MM.1S (cell line): ENCODE results near the gene CASP3.

Source experiments
- DNase-seq: peaks from one replicate; pipeline ENCODE4 v3.0.0-alpha.2; 2015
- H2AFZ ChIP-seq: fragments of 300-600 bp; sonication (generic); 2 replicates; pipeline ENCODE4 v1.6.0; 2016; ENCODE audit warnings: antibody characterized with exemption, low read length
- H3F3A ChIP-seq: fragments of 300-600 bp; sonication (generic); 2 replicates; pipeline ENCODE4 v1.6.1; 2016; ENCODE audit warnings: mild to moderate bottlenecking, antibody characterized with exemption, low read length, moderate library complexity, mixed read lengths; ENCODE audit not compliant: insufficient read depth
- H3K27ac ChIP-seq: fragments of 300-600 bp; sonication (generic); 2 replicates; pipeline ENCODE4 v1.5.1; 2016; ENCODE audit warnings: mild to moderate bottlenecking, low read length
- H3K27me3 ChIP-seq: fragments of 300-600 bp; sonication (generic); replicated peaks from 2 replicates; pipeline ENCODE4 v1.6.0; 2016; ENCODE audit warnings: low read length; ENCODE audit not compliant: insufficient read depth
- H3K36me3 ChIP-seq: fragments of 300-600 bp; sonication (generic); replicated peaks from 2 replicates; pipeline ENCODE4 v1.6.1; 2016; ENCODE audit warnings: mild to moderate bottlenecking, low read length, mixed read lengths; ENCODE audit not compliant: insufficient read depth
- H3K4me1 ChIP-seq: fragments of 300-600 bp; sonication (generic); 2 replicates; pipeline ENCODE4 v1.6.1; 2016; ENCODE audit warnings: low read length, mixed read lengths
- H3K4me2 ChIP-seq: fragments of 300-600 bp; sonication (generic); 2 replicates; pipeline ENCODE4 v1.6.0; 2016; ENCODE audit warnings: low read depth, low read length
- H3K4me3 ChIP-seq: fragments of 300-600 bp; sonication (generic); 2 replicates; pipeline ENCODE4 v1.5.1; 2016; ENCODE audit warnings: low read length, mixed read lengths
- H3K79me2 ChIP-seq: fragments of 300-600 bp; sonication (generic); 2 replicates; pipeline ENCODE4 v1.6.1; 2016; ENCODE audit warnings: mixed run types, low read length, mixed read lengths
- H3K9ac ChIP-seq: fragments of 300-600 bp; sonication (generic); 2 replicates; pipeline ENCODE4 v1.6.1; 2016; ENCODE audit warnings: low read length, mixed read lengths
- H3K9me2 ChIP-seq: fragments of 300-600 bp; sonication (generic); replicated peaks from 2 replicates; pipeline ENCODE4 v1.6.1; 2016; ENCODE audit warnings: mild to moderate bottlenecking, low read length, mixed read lengths; ENCODE audit not compliant: insufficient read depth
- H3K9me3 ChIP-seq: fragments of 300-600 bp; sonication (generic); replicated peaks from 2 replicates; pipeline ENCODE4 v1.6.1; 2016; ENCODE audit warnings: mild to moderate bottlenecking, low read length, mixed read lengths; ENCODE audit not compliant: insufficient read depth
- H4K20me1 ChIP-seq: fragments of 300-600 bp; sonication (generic); 2 replicates; pipeline ENCODE4 v1.6.1; 2016; ENCODE audit warnings: mild to moderate bottlenecking, low read length, moderate library complexity, mixed read lengths; ENCODE audit not compliant: insufficient read depth
- CTCF ChIP-seq: fragments of 300-600 bp; sonication (generic); IDR thresholded peaks from 2 replicates; pipeline ENCODE4 v1.5.1; 2016; ENCODE audit warnings: antibody characterized with exemption, low read length, mixed read lengths
- EZH2 ChIP-seq: fragments of 300-600 bp; sonication (generic); optimal IDR thresholded peaks from 2 replicates; pipeline ENCODE3; 2017; ENCODE audit warnings: low read depth, mild to moderate bottlenecking, antibody characterized with exemption, low read length, mixed read lengths
- EZH2phosphoT487 ChIP-seq: fragments of 300-600 bp; sonication (generic); IDR thresholded peaks from 2 replicates; pipeline ENCODE4 v1.6.1; 2018; ENCODE audit warnings: antibody characterized with exemption, low read length

The CASP3 gene

DNA sequence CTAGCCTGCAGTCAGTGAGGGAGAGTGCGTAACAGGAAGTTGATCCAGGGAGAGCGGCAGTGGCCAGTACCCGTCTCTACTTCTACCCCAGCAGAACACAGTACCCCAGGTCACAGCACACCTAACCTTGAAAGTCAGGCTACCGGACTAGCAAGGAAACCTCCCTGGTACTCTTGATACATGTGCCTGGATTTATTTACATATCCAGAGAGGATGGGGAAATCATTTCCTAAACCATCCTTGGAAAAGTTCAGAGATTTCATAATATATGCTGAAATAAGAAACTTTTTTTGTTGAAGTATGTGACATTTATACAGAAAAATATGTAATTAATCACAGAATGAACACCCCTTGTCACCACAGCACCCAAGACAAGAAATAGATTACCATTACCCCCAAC is 24.8 kb upstream of the CASP3 start:
- Histone ChIP-seq H3K79me2 (no peaks in the 10 kb centered on the region), H2AFZ (no peak overlapping the region), H3F3A (peaks cover 4% of the 10 kb centered on the region), H3K9ac (no peak overlapping the region), H3K4me1 (peaks cover 12% of the 10 kb centered on the region), H3K36me3 (no peaks in the 10 kb centered on the region), H3K27me3 (no peaks in the 10 kb centered on the region), H3K9me3 (no peaks in the 10 kb centered on the region), H3K4me2 (no peak overlapping the region), H3K4me3 (no peak overlapping the region), H3K27ac (no peak overlapping the region), H3K9me2 (no peaks in the 10 kb centered on the region), H4K20me1 (no peaks in the 10 kb centered on the region)
- DNase-seq = no peak
- no peak for TF ChIP-seq CTCF
- TF ChIP-seq EZH2phosphoT487 = no peak
- no peak for TF ChIP-seq EZH2

DNA sequence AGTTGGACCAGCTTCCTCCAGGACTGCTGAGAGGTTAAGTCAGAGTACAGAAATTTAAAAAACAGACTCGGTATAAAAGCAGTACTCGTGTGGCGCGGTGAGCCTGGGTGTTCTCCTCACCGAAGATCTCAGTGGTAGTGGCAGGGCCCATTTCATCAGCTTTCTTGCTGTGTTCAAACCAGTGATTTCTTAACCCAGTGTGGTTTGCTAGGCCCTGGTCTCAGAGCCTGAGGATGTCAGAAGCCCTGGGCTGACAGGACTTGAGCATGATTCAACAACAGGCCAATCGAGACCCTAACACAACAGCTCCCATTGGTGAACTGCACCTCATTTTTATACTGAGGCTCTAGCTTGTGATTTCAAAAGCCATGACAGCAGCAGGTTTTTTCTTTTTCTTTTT is 23.5 kb upstream of the CASP3 start:
- H4K20me1 ChIP-seq = no peaks in the 10 kb centered on the region

GRCh38 chr4:184671101-184671500 is 21.9 kb upstream of the CASP3 start:
- no peak overlapping the region for H3K9ac ChIP-seq
- H3K36me3 ChIP-seq = no peaks in the 10 kb centered on the region

More for the DNA sequence above, 23.5 kb upstream of the CASP3 start:
- Histone ChIP-seq H3K27me3 (no peaks in the 10 kb centered on the region), H3K79me2 (no peaks in the 10 kb centered on the region), H3F3A (peaks cover 16% of the 10 kb centered on the region), H2AFZ (no peak overlapping the region), H3K4me1 (peaks cover 24% of the 10 kb centered on the region), H3K9ac (no peak overlapping the region), H3K9me3 (no peaks in the 10 kb centered on the region), H3K27ac (no peak overlapping the region), H3K4me3 (no peak overlapping the region), H3K9me2 (no peaks in the 10 kb centered on the region), H3K4me2 (no peak overlapping the region), H3K36me3 (no peaks in the 10 kb centered on the region)
- DNase-seq = no peak
- no peak for TF ChIP-seq CTCF
- TF ChIP-seq EZH2 = no peak
- TF ChIP-seq EZH2phosphoT487 = no peak

More at GRCh38 chr4:184671101-184671500, 21.9 kb upstream of the CASP3 start:
- Histone ChIP-seq H3K9me3 (no peaks in the 10 kb centered on the region), H3K4me2 (no peak overlapping the region), H4K20me1 (no peaks in the 10 kb centered on the region), H3K27me3 (no peaks in the 10 kb centered on the region), H3K4me3 (no peak overlapping the region), H3F3A (peaks cover 16% of the 10 kb centered on the region), H2AFZ (no peak overlapping the region), H3K4me1 (peaks cover 40% of the 10 kb centered on the region), H3K27ac (no peak overlapping the region), H3K9me2 (no peaks in the 10 kb centered on the region), H3K79me2 (no peaks in the 10 kb centered on the region)
- no peak for DNase-seq
- TF ChIP-seq EZH2phosphoT487 (no peak), CTCF (no peak), EZH2 (no peak)
